Vagina (tissue), 2 donors: Measurements from ENCODE around the gene HNRNPU. TPM values are rescaled to one million over a fixed set of nuclear protein-coding genes. Genes with fewer than 3 reads are reported as not detected.

Experiments used
- DNase-seq, 2 donors: peaks; one replicate each; pipeline ENCODE4 v3.0.0-alpha.2; 2017; ENCODE audit errors: extremely low spot score in 2 of 2
- H3K27ac ChIP-seq: fragments of 200-600 bp; sonication (generic); one replicate; pipeline ENCODE4 v1.5.1; 2019
- H3K27me3 ChIP-seq: fragments of 200-600 bp; sonication (generic); one replicate; pipeline ENCODE4 v1.5.1; 2019
- H3K36me3 ChIP-seq, 2 donors: fragments of 200-600 bp; sonication (generic); one replicate each; pipeline ENCODE4 v1.5.1; 2017 to 2019
- H3K4me1 ChIP-seq: fragments of 200-600 bp; sonication (generic); one replicate; pipeline ENCODE4 v1.5.1; 2019
- H3K4me3 ChIP-seq, 2 donors: fragments of 200-600 bp; sonication (generic); 1 replicate in 1 of 2; 2 replicates in 1 of 2; pipeline ENCODE4 v1.5.1; 2016 to 2019
- H3K9me3 ChIP-seq: fragments of 200-600 bp; sonication (generic); one replicate; pipeline ENCODE4 v1.5.1; 2019
- CTCF ChIP-seq, 3 experiments: fragments of 450-650 bp in 2 of 3; fragments of 200-600 bp in 1 of 3; sonication (generic) in 1 of 3; IDR thresholded peaks; one replicate each; pipeline ENCODE4 v1.5.1; 2017 to 2019; ENCODE audit warnings: antibody characterized with exemption in 3 of 3, mild to moderate bottlenecking in 2 of 3, moderate library complexity in 2 of 3
- POLR2A ChIP-seq, 2 donors: fragments of 450-650 bp; IDR thresholded peaks; one replicate each; pipeline ENCODE4 v1.6.1; 2017; ENCODE audit warnings: antibody characterized with exemption in 2 of 2, mild to moderate bottlenecking in 2 of 2, moderate library complexity in 2 of 2
- POLR2AphosphoS5 ChIP-seq, 2 donors: sonication (generic); formaldehyde crosslinking; IDR thresholded peaks; one replicate each; pipeline ENCODE4 v1.9.0; 2017; ENCODE audit warnings: antibody characterized with exemption in 2 of 2, mild to moderate bottlenecking in 2 of 2, low read depth in 1 of 2; ENCODE audit not compliant: insufficient read depth in 1 of 2
- intact Hi-C: fragments of 100-400 bp; cut with DNase I; formaldehyde crosslinking; loops from one replicate; pipeline ENCODE4 v1.15.1; 2023
- total RNA-seq: library from RNA; depleted of rRNA; stranded (reverse); fragments of >200 nt; gene quantifications from one replicate; pipeline ENCODE4 v1.2.3, GENCODE V29; 2016

The HNRNPU gene
- total RNA-seq, 1 donor from 2014 or later: 293 TPM

- Histone ChIP-seq H3K4me1 (no peaks in the 10 kb centered on the region), H3K4me3 (no peak overlapping the region), H3K9me3 (no peaks in the 10 kb centered on the region), H3K27me3 (no peaks in the 10 kb centered on the region), H3K27ac (no peak overlapping the region), H3K36me3 (no peaks in the 10 kb centered on the region)
- TF ChIP-seq CTCF (IDR thresholded peaks at IDR 0.05): no peak
- no peak for TF ChIP-seq POLR2A (IDR thresholded peaks at IDR 0.05)
- no peak for TF ChIP-seq POLR2AphosphoS5 (IDR thresholded peaks at IDR 0.05; ENCODE audit: insufficient read depth in 1 of 2, low read depth in 1 of 2)
- intact Hi-C loops: no loop called here
- no peak for DNase-seq
Measured at GRCh38 chr1:244897476-244898254, 33.3 kb upstream of the HNRNPU start.

GRCh38 chr1:244896550-244896949 lies 32.2 kb upstream of the HNRNPU start:
- Histone ChIP-seq H3K27ac (no peak overlapping the region), H3K4me3 (no peak overlapping the region), H3K4me1 (no peaks in the 10 kb centered on the region), H3K9me3 (no peaks in the 10 kb centered on the region), H3K27me3 (no peaks in the 10 kb centered on the region), H3K36me3 (no peaks in the 10 kb centered on the region)
- intact Hi-C loops: no loop called here
- no peak for DNase-seq
- TF ChIP-seq POLR2A (IDR thresholded peaks at IDR 0.05) (no peak), CTCF (IDR thresholded peaks at IDR 0.05) (no peak), POLR2AphosphoS5 (IDR thresholded peaks at IDR 0.05; ENCODE audit: insufficient read depth in 1 of 2, low read depth in 1 of 2) (no peak)

- no peaks in the 10 kb centered on the region for H3K27me3 ChIP-seq
- no peaks in the 10 kb centered on the region for H3K36me3 ChIP-seq
- no peak overlapping the region for H3K4me3 ChIP-seq
- H3K9me3 ChIP-seq: no peaks in the 10 kb centered on the region
- no peak overlapping the region for H3K27ac ChIP-seq
- TF ChIP-seq POLR2AphosphoS5 (IDR thresholded peaks at IDR 0.05; ENCODE audit: insufficient read depth in 1 of 2, low read depth in 1 of 2) (no peak), POLR2A (IDR thresholded peaks at IDR 0.05) (no peak)
- intact Hi-C loops: no loop called here
- H3K4me1 ChIP-seq: no peaks in the 10 kb centered on the region
- no peak for DNase-seq
Measured at GRCh38 chr1:244893836-244894235, 29.5 kb upstream of the HNRNPU start.

GRCh38 chr1:244887281-244887680 lies 22.9 kb upstream of the HNRNPU start:
- Histone ChIP-seq H3K9me3 (no peaks in the 10 kb centered on the region), H3K4me1 (no peaks in the 10 kb centered on the region), H3K36me3 (no peaks in the 10 kb centered on the region), H3K27ac (no peak overlapping the region), H3K27me3 (no peaks in the 10 kb centered on the region), H3K4me3 (no peak overlapping the region)
- TF ChIP-seq CTCF (IDR thresholded peaks at IDR 0.05) (no peak), POLR2AphosphoS5 (IDR thresholded peaks at IDR 0.05; ENCODE audit: insufficient read depth in 1 of 2, low read depth in 1 of 2) (no peak), POLR2A (IDR thresholded peaks at IDR 0.05) (no peak)
- no peak for DNase-seq
- intact Hi-C loops: no loop called here

- intact Hi-C loops: no loop called here
- Histone ChIP-seq H3K9me3 (no peaks in the 10 kb centered on the region), H3K4me3 (no peak overlapping the region), H3K36me3 (no peaks in the 10 kb centered on the region), H3K27me3 (no peaks in the 10 kb centered on the region), H3K4me1 (no peaks in the 10 kb centered on the region), H3K27ac (no peak overlapping the region)
- no peak for TF ChIP-seq CTCF (IDR thresholded peaks at IDR 0.05)
- TF ChIP-seq POLR2AphosphoS5 (IDR thresholded peaks at IDR 0.05; ENCODE audit: insufficient read depth in 1 of 2, low read depth in 1 of 2): no peak
- no peak for TF ChIP-seq POLR2A (IDR thresholded peaks at IDR 0.05)
- DNase-seq: no peak
Measured at GRCh38 chr1:244881552-244882280, 17.4 kb upstream of the HNRNPU start.
